Naive thymus-derived CD4-positive, alpha-beta T cell (primary cell): ENCODE data around the gene WDR7. TPM values are rescaled to one million over a fixed set of nuclear protein-coding genes. Genes with fewer than 3 reads are reported as not detected.
A peak's percentile ranks its signal among the peaks of the same experiment; 100 is the strongest.

Source experiments
- ATAC-seq: fragments of 150-1000 bp; cut with Tn5 transposase; 2 replicates; pipeline ENCODE4 v1.10.0; 2021; ENCODE audit warnings: mild to moderate bottlenecking, moderate library complexity
- CTCF ChIA-PET: fragments of 350-600 bp; sonication (Branson Sonifier 250); formaldehyde crosslinking; loops from one replicate; lab custom pipeline; 2021; ENCODE audit warnings: antibody characterized with exemption; lab: Charles Lee
- POLR2A ChIA-PET: fragments of 350-600 bp; sonication (Branson Sonifier 250); formaldehyde crosslinking; loops from one replicate; lab custom pipeline; 2021; ENCODE audit warnings: antibody characterized with exemption, inconsistent platforms; lab: Charles Lee
- DNase-seq, 9 donors: peaks; one replicate each; pipeline versions ENCODE4 v3.0.0 to v3.0.0-alpha.2; 2020 to 2022; ENCODE audit warnings: mixed read lengths in 1 of 9
- H3K27ac ChIP-seq: one replicate; pipeline ENCODE4 v1.7.0; 2013; ENCODE audit warnings: mild to moderate bottlenecking, low read depth, low read length, moderate library complexity
- H3K27me3 ChIP-seq, 2 donors: one replicate each; pipeline ENCODE4 v1.7.0; 2013; ENCODE audit warnings: low read length in 2 of 2, mild to moderate bottlenecking in 2 of 2, moderate library complexity in 2 of 2; ENCODE audit not compliant: control insufficient read depth in 2 of 2, insufficient read depth in 2 of 2
- H3K36me3 ChIP-seq, 3 experiments: 1 replicate in 2 of 3; 2 replicates in 1 of 3; pipeline ENCODE4 v1.7.0; 2013; ENCODE audit warnings: low read length in 3 of 3, mild to moderate bottlenecking in 3 of 3, moderate library complexity in 1 of 3; ENCODE audit not compliant: insufficient read depth in 3 of 3, control insufficient read depth in 2 of 3
- H3K4me1 ChIP-seq, 2 donors: one replicate each; pipeline ENCODE4 v1.7.0; 2013; ENCODE audit warnings: low read length in 2 of 2, mild to moderate bottlenecking in 2 of 2, moderate library complexity in 1 of 2; ENCODE audit not compliant: control insufficient read depth in 2 of 2, insufficient read depth in 2 of 2
- H3K4me3 ChIP-seq: 2 replicates; pipeline ENCODE4 v1.7.0; 2013; ENCODE audit warnings: mild to moderate bottlenecking, low read length
- H3K9me3 ChIP-seq, 3 experiments: 1 replicate in 2 of 3; 2 replicates in 1 of 3; pipeline ENCODE4 v1.7.0; 2013; ENCODE audit warnings: low read length in 3 of 3; ENCODE audit not compliant: control insufficient read depth in 2 of 3
- H3K27ac Mint-ChIP-seq, 9 donors: one replicate each; pipeline ENCODE4 v1.8.0; 2020 to 2022; ENCODE audit warnings: mixed read lengths in 9 of 9, mild to moderate bottlenecking in 8 of 9, moderate library complexity in 5 of 9, inconsistent platforms in 2 of 9
- H3K27me3 Mint-ChIP-seq, 5 donors: one replicate each; pipeline ENCODE4 v1.8.0; 2021 to 2022; ENCODE audit warnings: mixed read lengths in 5 of 5, mild to moderate bottlenecking in 1 of 5
- H3K36me3 Mint-ChIP-seq, 5 donors: one replicate each; pipeline ENCODE4 v1.8.0; 2020 to 2022; ENCODE audit warnings: mixed read lengths in 5 of 5, mild to moderate bottlenecking in 3 of 5, inconsistent platforms in 1 of 5
- H3K4me1 Mint-ChIP-seq, 7 donors: one replicate each; pipeline ENCODE4 v1.8.0; 2020 to 2022; ENCODE audit warnings: mixed read lengths in 7 of 7, mild to moderate bottlenecking in 3 of 7, inconsistent platforms in 1 of 7
- H3K4me3 Mint-ChIP-seq, 10 donors: one replicate each; pipeline ENCODE4 v1.8.0; 2020 to 2022; ENCODE audit warnings: mild to moderate bottlenecking in 10 of 10, mixed read lengths in 10 of 10, moderate library complexity in 6 of 10, inconsistent platforms in 2 of 10
- H3K9me3 Mint-ChIP-seq, 11 donors: one replicate each; pipeline ENCODE4 v1.8.0; 2020 to 2022; ENCODE audit warnings: mixed read lengths in 11 of 11, mild to moderate bottlenecking in 4 of 11, inconsistent platforms in 1 of 11, moderate library complexity in 1 of 11
- intact Hi-C, 2 donors: fragments of 100-400 bp; cut with micrococcal nuclease; formaldehyde crosslinking; loops; one replicate each; pipeline ENCODE4 v1.15.1; 2023
- polyA plus RNA-seq, 2 donors: library from polyadenylated mRNA; unstranded; fragments of 300-500 nt; fragmentation: Illumina TruSeq; gene quantifications; one replicate each; pipeline ENCODE4 v1.2.3, GENCODE V29; 2021
- total RNA-seq, 6 experiments: library from RNA in 5 of 6; stranded (reverse) in 5 of 6; gene quantifications; 1 replicate in 5 of 6; 2 replicates in 1 of 6; pipeline ENCODE4 v1.2.3 and lab custom pipeline; 2021 to 2026

Gene WDR7
- total and polyA plus RNA-seq, 7 experiments from 2014 or later, result 28.3 to 59.8 (median 50.1) TPM

- peak overlapping the region; percentile 69 for H3K4me3 ChIP-seq
Measured at GRCh38 chr18:56639571-56639970, 11.6 kb upstream of the WDR7 start.

GRCh38 chr18:56641714-56642337, 9.3 kb upstream of the WDR7 start:
- Histone ChIP-seq H3K4me3 (no peak overlapping the region), H3K9me3 (no peaks in the 10 kb centered on the region), H3K4me1 (peaks cover 4 to 11% of the 10 kb centered on the region in 2 donors), H3K27ac (no peak overlapping the region), H3K36me3 (peaks cover 0 to 4% (median 0%) of the 10 kb centered on the region in 3 experiments), H3K27me3 (no peaks in the 10 kb centered on the region)
- CTCF ChIA-PET, result no interaction called here
- no peak for DNase-seq
- intact Hi-C loops, result no loop called here
- H3K27me3 Mint-ChIP-seq, result no peaks in the 10 kb centered on the region
- peaks cover 0 to 13% (median 2%) of the 10 kb centered on the region in 11 donors for H3K9me3 Mint-ChIP-seq
- no peak overlapping the region for H3K27ac Mint-ChIP-seq
- H3K4me1 Mint-ChIP-seq, result peaks cover 16 to 27% (median 20%) of the 10 kb centered on the region in 7 donors
- no peak for ATAC-seq
- H3K4me3 Mint-ChIP-seq, result no peak overlapping the region
- POLR2A ChIA-PET, result interaction anchor here (5.5 kb wide), 1 partner anchor 9 kb away, joined by 68 read pairs; the partner anchor contains the start of gene WDR7
- peaks cover 0 to 9% (median 7%) of the 10 kb centered on the region in 5 donors for H3K36me3 Mint-ChIP-seq

More at GRCh38 chr18:56639571-56639970, 11.6 kb upstream of the WDR7 start:
- Histone ChIP-seq H3K4me1 (peaks cover 17 to 20% of the 10 kb centered on the region in 2 donors), H3K9me3 (no peaks in the 10 kb centered on the region), H3K36me3 (peaks cover 0 to 4% (median 0%) of the 10 kb centered on the region in 3 experiments), H3K27ac (peak overlapping the region; percentile 85), H3K27me3 (no peaks in the 10 kb centered on the region)
- DNase-seq (no peak), ATAC-seq (no peak)
- Mint-ChIP-seq H3K27ac (peak overlapping the region; percentile 93 to 99 (median 97)), H3K4me3 (peak overlapping the region; percentile 88 to 100 (median 98)), H3K9me3 (peaks cover 0 to 13% (median 2%) of the 10 kb centered on the region in 11 donors), H3K4me1 (peaks cover 31 to 49% (median 41%) of the 10 kb centered on the region in 7 donors), H3K27me3 (no peaks in the 10 kb centered on the region), H3K36me3 (peaks cover 0 to 11% (median 6%) of the 10 kb centered on the region in 5 donors)
- intact Hi-C loops, result loop anchor here (2.0 to 10.0 kb wide), 5 partner anchors 68 to 1195 kb away; partner anchors contain the start of gene TCF4 (in 2 of the 2)
- ChIA-PET CTCF (interaction anchor here (0.5 to 1.2 kb wide), 4 partner anchors 8 to 1573 kb away, joined by 3 to 6 read pairs (median 4); partner anchors contain the start of gene WDR7), POLR2A (interaction anchor here (0.6 to 5.5 kb wide), 5 partner anchors 8 to 982 kb away, joined by 4 to 68 read pairs (median 4); partner anchors contain the start of genes NARS1 and WDR7)

GRCh38 chr18:56643381-56643780, 7.8 kb upstream of the WDR7 start:
- Histone ChIP-seq H3K9me3 (no peaks in the 10 kb centered on the region), H3K36me3 (no peaks in the 10 kb centered on the region), H3K4me3 (no peak overlapping the region), H3K4me1 (peaks cover 0 to 6% of the 10 kb centered on the region in 2 donors), H3K27me3 (no peaks in the 10 kb centered on the region), H3K27ac (no peak overlapping the region)
- CTCF ChIA-PET, result interaction anchor here (0.8 to 1.0 kb wide), 2 partner anchors 9 to 66 kb away, joined by 3 read pairs; no protein-coding TSS in a partner anchor
- DNase-seq (no peak), ATAC-seq (no peak)
- Mint-ChIP-seq H3K36me3 (peaks cover 0 to 12% (median 9%) of the 10 kb centered on the region in 5 donors), H3K9me3 (peaks cover 0 to 10% (median 0%) of the 10 kb centered on the region in 11 donors), H3K27ac (no peak overlapping the region), H3K27me3 (no peaks in the 10 kb centered on the region), H3K4me1 (peaks cover 9 to 33% (median 11%) of the 10 kb centered on the region in 7 donors), H3K4me3 (no peak overlapping the region)
- intact Hi-C loops, result no loop called here
- POLR2A ChIA-PET, result no interaction called here

GRCh38 chr18:56645415-56646016, 5.6 kb upstream of the WDR7 start:
- Mint-ChIP-seq H3K27ac (no peak overlapping the region), H3K4me3 (no peak overlapping the region), H3K9me3 (peaks cover 0 to under 1% (median 0%) of the 10 kb centered on the region in 11 donors), H3K27me3 (no peaks in the 10 kb centered on the region), H3K4me1 (peaks cover 3 to 34% (median 7%) of the 10 kb centered on the region in 7 donors), H3K36me3 (peaks cover 0 to 12% (median 5%) of the 10 kb centered on the region in 5 donors)
- ChIA-PET POLR2A (no interaction called here), CTCF (interaction anchor here (0.5 to 1.3 kb wide), 4 partner anchors 8 to 254 kb away, joined by 3 to 4 read pairs (median 3); no protein-coding TSS in a partner anchor)
- DNase-seq (peak in 6 of 9 donors; percentile 21 to 46 (median 28)), ATAC-seq (peak; percentile 67)
- H3K4me3 ChIP-seq, result no peak overlapping the region
- no peaks in the 10 kb centered on the region for H3K9me3 ChIP-seq
- intact Hi-C loops, result loop anchor here in 1 of 2 donors (1.0 kb wide), 2 partner anchors 64 to 916 kb away; no protein-coding TSS in a partner anchor
- H3K27me3 ChIP-seq, result no peaks in the 10 kb centered on the region
- no peaks in the 10 kb centered on the region for H3K36me3 ChIP-seq
- no peak overlapping the region for H3K27ac ChIP-seq
- H3K4me1 ChIP-seq, result peaks cover 0 to 2% of the 10 kb centered on the region in 2 donors

- H3K4me1 ChIP-seq, result peaks cover 6 to 11% of the 10 kb centered on the region in 2 donors
- H3K27me3 Mint-ChIP-seq, result no peaks in the 10 kb centered on the region
- no peak overlapping the region for H3K4me3 ChIP-seq
- no peak overlapping the region for H3K27ac ChIP-seq
- H3K4me3 Mint-ChIP-seq, result peak overlapping the region in 1 of 10 donors; percentile 26
- no peaks in the 10 kb centered on the region for H3K36me3 ChIP-seq
- H3K9me3 ChIP-seq, result no peaks in the 10 kb centered on the region
- CTCF ChIA-PET, result interaction anchor here (1.2 kb wide), 1 partner anchor 62 kb away, joined by 5 read pairs; no protein-coding TSS in a partner anchor
- peaks cover 0 to 9% (median 5%) of the 10 kb centered on the region in 5 donors for H3K36me3 Mint-ChIP-seq
- peaks cover 11 to 43% (median 18%) of the 10 kb centered on the region in 7 donors for H3K4me1 Mint-ChIP-seq
- H3K27ac Mint-ChIP-seq, result peak overlapping the region in 1 of 9 donors; percentile 30
- DNase-seq (no peak), ATAC-seq (no peak)
- intact Hi-C loops, result no loop called here
- peaks cover 0 to 6% (median 0%) of the 10 kb centered on the region in 11 donors for H3K9me3 Mint-ChIP-seq
- POLR2A ChIA-PET, result interaction anchor here (2.2 kb wide), 1 partner anchor 8 kb away, joined by 11 read pairs; the partner anchor contains the start of gene TXNL1
- no peaks in the 10 kb centered on the region for H3K27me3 ChIP-seq
Measured at GRCh38 chr18:56647071-56647470, 4.1 kb upstream of the WDR7 start.
